RWPE1 (cell line): ENCODE results near the gene RSAD2.

Experiments used
- CTCF ChIA-PET: fragments of 350-600 bp; sonication (Branson Sonifier 250); formaldehyde crosslinking; extraction: SDS; loops from one replicate; lab custom pipeline; 2021; lab: Yijun Ruan, JAX
- POLR2A ChIA-PET: fragments of 400-600 bp; formaldehyde crosslinking; extraction: SDS; loops from one replicate; lab custom pipeline; 2020; ENCODE audit warnings: antibody characterized with exemption; ENCODE audit not compliant: low non-redundant PET; lab: Yijun Ruan, JAX
- DNase-seq: peaks from one replicate; pipeline ENCODE4 v3.0.0; 2012; ENCODE audit warnings: low spot score
- H3K27ac ChIP-seq: fragments of 450-650 bp; 2 replicates; pipeline ENCODE4 v1.5.1; 2017
- CTCF ChIP-seq: fragments of 450-650 bp; conservative IDR thresholded peaks from 2 replicates; pipeline ENCODE4 v1.5.1; 2017; ENCODE audit warnings: low read depth, mild to moderate bottlenecking

RSAD2 gene

DNA sequence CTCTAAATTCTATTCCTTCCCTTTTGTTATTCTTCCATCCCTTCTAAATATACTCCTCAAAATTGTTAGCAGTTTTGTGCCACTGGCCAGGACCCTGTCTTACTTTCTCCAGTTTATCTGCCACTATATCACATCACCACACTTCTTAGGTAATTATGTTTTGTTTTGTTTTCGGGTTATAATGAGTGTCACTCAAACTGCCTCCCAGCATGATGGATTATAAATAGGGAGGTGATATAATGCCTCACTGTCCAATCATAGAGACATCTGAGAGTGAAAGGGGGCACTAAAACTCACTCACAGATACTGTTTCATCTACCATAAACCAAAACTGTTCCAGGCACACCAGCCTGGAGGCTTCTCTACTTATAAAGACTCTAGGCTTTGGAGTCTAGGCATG, 3.5 kb downstream of the RSAD2 start:
- DNase-seq, result no peak
- ChIA-PET CTCF (no interaction called here), POLR2A (no interaction called here)
- no peak for TF ChIP-seq CTCF
- H3K27ac ChIP-seq, result no peak overlapping the region

DNA sequence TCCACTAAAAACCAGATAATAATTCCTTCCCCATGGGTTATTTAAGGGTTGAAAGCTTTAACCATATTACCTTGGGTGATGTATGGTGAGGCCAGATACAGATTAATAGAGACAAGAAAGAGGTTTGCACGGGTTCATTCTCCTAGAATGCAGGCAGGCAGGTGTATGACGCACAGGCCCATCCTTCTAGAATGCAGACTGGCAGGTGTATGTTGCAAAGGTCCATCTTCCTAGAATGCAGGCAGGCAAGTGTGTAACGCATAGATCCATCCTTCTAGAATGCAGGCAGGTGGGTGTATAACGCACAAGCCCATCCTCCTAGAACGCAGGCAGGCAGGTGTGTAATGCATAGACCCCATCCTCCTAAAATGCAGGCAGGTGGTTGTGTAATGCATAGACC, 3.9 kb downstream of the RSAD2 start:
- DNase-seq, result no peak
- no peak for TF ChIP-seq CTCF
- CTCF ChIA-PET, result no interaction called here
- H3K27ac ChIP-seq, result no peak overlapping the region
- POLR2A ChIA-PET, result no interaction called here

DNA sequence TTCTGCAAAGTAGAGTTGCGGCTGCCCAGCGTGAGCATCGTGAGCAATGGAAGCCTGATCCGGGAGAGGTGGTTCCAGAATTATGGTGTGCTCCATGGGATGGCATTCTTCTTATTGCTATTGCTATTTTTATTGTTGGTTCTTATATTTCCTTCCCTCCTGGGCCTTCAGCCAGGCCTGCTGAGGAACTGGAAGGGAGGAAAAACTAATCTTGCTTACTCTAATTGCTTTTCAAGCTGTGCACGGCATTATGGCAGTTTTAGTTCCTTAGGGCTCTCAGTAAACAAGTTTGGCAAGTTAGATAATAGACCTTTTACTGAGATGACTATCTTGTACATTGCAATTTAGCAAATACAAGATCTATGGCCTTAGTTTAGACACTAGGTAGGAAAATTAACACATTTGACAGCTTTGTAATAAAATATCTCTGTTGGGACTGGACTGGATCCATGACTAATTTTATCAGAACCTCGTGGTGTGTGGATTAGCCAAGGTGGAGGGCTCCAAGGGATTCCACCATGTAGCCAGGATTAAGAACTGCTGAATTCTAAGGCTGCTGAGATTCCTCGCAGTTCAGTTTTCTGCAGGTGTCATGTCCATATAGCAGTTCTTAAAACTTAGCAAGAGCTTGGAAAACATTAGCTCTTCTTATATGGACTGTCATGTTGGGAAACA, 6.0 kb downstream of the RSAD2 start:
- ChIA-PET POLR2A (no interaction called here), CTCF (no interaction called here)
- no peak for TF ChIP-seq CTCF

GRCh38 chr2:6885551-6885950, 8.0 kb downstream of the RSAD2 start:
- DNase-seq, result no peak
- no peak for TF ChIP-seq CTCF
- no peak overlapping the region for H3K27ac ChIP-seq
- CTCF ChIA-PET, result interaction anchor here (1.1 kb wide), 1 partner anchor 11 kb away, joined by 3 read pairs; no protein-coding TSS in a partner anchor
- POLR2A ChIA-PET, result no interaction called here

More for the DNA sequence above, 6.0 kb downstream of the RSAD2 start:
- H3K27ac ChIP-seq, result no peak overlapping the region
- no peak for DNase-seq

DNA sequence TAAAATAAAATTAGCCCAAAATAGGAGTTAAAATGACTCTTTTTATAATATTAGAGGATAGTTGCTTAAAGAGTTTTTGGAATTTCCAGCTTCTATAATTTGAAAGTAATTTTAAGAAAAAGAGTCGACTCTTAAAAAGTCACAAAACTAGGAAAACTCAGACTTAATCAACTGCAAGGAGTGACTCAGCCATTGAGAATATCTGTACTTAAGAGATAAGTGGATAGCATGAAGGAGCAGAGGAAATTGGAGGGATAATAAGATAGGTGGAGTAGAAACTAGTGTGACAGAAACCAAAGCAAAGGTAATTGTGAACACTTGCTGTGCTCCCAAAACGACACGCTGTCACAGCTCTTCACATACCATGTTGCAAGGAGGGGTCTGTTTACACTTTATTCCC, 8.4 kb downstream of the RSAD2 start:
- no peak for TF ChIP-seq CTCF
- DNase-seq, result no peak
- H3K27ac ChIP-seq, result no peak overlapping the region
- POLR2A ChIA-PET, result no interaction called here
- CTCF ChIA-PET, result interaction anchor here (1.1 kb wide), 1 partner anchor 11 kb away, joined by 3 read pairs; no protein-coding TSS in a partner anchor

DNA sequence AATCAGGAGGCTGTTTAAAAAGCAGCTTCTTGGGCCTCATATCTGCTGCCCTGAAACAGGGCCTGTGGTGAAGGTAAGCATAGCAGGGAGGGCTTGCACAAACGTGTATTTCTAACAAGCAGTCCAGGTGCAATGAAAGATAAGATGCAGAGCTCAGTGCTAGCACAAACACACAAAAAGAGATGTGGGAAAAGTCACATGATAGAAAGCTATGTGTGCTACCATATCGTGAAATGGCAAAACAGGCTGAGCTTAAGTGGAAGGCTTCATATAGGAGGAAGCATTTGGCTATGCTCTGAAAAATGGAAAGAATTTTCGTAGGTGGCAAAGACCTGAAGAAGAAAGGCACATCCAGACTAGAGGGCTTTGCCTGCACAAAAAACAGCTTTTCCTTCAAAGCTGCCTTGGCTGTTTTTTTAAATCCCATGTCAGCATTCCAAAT, 10.2 kb downstream of the RSAD2 start:
- H3K27ac ChIP-seq, result no peak overlapping the region
- ChIA-PET POLR2A (no interaction called here), CTCF (interaction anchor here (1.2 kb wide), 2 partner anchors 8 to 9 kb away, joined by 3 to 5 read pairs; no protein-coding TSS in a partner anchor)
- DNase-seq, result no peak
- TF ChIP-seq CTCF, result no peak
